GM11168 (cell line): Measurements from ENCODE around the gene PAIP1.
"Not testable (repeated sequence)": the region's sequence is repeated elsewhere in the genome, so short reads cannot be mapped to it uniquely, and the experiment has no call there.

Experiments used
- in situ Hi-C: fragments of 300-500 bp; cut with MboI; formaldehyde crosslinking; loops from one replicate; pipeline ENCODE4 v1.12.0; 2022; ENCODE audit warnings: low sequenced_read_pairs; ENCODE audit not compliant: unreplicated experiment

Gene PAIP1

GRCh38 chr5:43556857-43557542 lies at the start of gene PAIP1:
PAIP1 (minus strand) TSS chr5:43557077; CDS start chr5:43556846, 231 bp downstream.
- in situ Hi-C loops = no loop called here

- in situ Hi-C loops = no loop called here
Measured at GRCh38 chr5:43606351-43606750, 49.5 kb upstream of the PAIP1 start.

GRCh38 chr5:43604699-43605098 lies 47.8 kb upstream of the PAIP1 start:
- in situ Hi-C loops = no loop called here

- in situ Hi-C loops = no loop called here
Measured at GRCh38 chr5:43603344-43604217, 46.7 kb upstream of the PAIP1 start.

- in situ Hi-C loops = no loop called here
Measured at GRCh38 chr5:43602461-43603343, 45.8 kb upstream of the PAIP1 start, which contains the start of gene NNT. NNT (plus strand) TSS chr5:43603180; CDS start chr5:43609196, 6,016 bp downstream.

- in situ Hi-C loops = no loop called here
Measured at GRCh38 chr5:43601454-43602260, 44.8 kb upstream of the PAIP1 start.

GRCh38 chr5:43598927-43599326 lies 42.0 kb upstream of the PAIP1 start:
- in situ Hi-C loops = not testable (repeated sequence)

- in situ Hi-C loops = no loop called here
Measured at GRCh38 chr5:43592363-43592762, 35.5 kb upstream of the PAIP1 start.

GRCh38 chr5:43590700-43591099 lies 33.8 kb upstream of the PAIP1 start:
- in situ Hi-C loops = no loop called here

- in situ Hi-C loops = no loop called here
Measured at GRCh38 chr5:43589310-43589709, 32.4 kb upstream of the PAIP1 start.

GRCh38 chr5:43588842-43589241 lies 32.0 kb upstream of the PAIP1 start:
- in situ Hi-C loops = no loop called here

- in situ Hi-C loops = no loop called here
Measured at GRCh38 chr5:43584166-43584699, 27.4 kb upstream of the PAIP1 start.

- in situ Hi-C loops = no loop called here
Measured at GRCh38 chr5:43583724-43584123, 26.8 kb upstream of the PAIP1 start.

- in situ Hi-C loops = no loop called here
Measured at GRCh38 chr5:43582082-43583005, 25.5 kb upstream of the PAIP1 start.

- in situ Hi-C loops = no loop called here
Measured at GRCh38 chr5:43581398-43581797, 24.5 kb upstream of the PAIP1 start.

GRCh38 chr5:43580402-43581210 lies 23.7 kb upstream of the PAIP1 start:
- in situ Hi-C loops = not testable (repeated sequence)

GRCh38 chr5:43573058-43573457 lies 16.2 kb upstream of the PAIP1 start:
- in situ Hi-C loops = no loop called here

GRCh38 chr5:43572357-43572756 lies 15.5 kb upstream of the PAIP1 start:
- in situ Hi-C loops = no loop called here
